Type B pancreatic cell (in vitro differentiated cells): ENCODE data around the gene ARHGAP15. TPM values are rescaled to one million over a fixed set of nuclear protein-coding genes. Genes with fewer than 3 reads are reported as not detected.

ENCODE experiments used
- DNase-seq: peaks from one replicate; pipeline ENCODE4 v3.0.0; 2021; ENCODE audit warnings: mixed read lengths; ENCODE audit not compliant: unreplicated experiment; ENCODE audit errors: extremely low spot score
- H3K27ac Mint-ChIP-seq: 2 replicates; pipeline ENCODE4 v1.8.0; 2021; ENCODE audit warnings: mild to moderate bottlenecking, mixed read lengths
- H3K27me3 Mint-ChIP-seq: 2 replicates; pipeline ENCODE4 v1.8.0; 2021; ENCODE audit warnings: mixed read lengths
- H3K36me3 Mint-ChIP-seq: 2 replicates; pipeline ENCODE4 v1.8.0; 2021; ENCODE audit warnings: mixed read lengths
- H3K4me1 Mint-ChIP-seq: one replicate; pipeline ENCODE4 v1.8.0; 2021; ENCODE audit warnings: mixed read lengths; ENCODE audit not compliant: unreplicated experiment
- H3K4me3 Mint-ChIP-seq: 2 replicates; pipeline ENCODE4 v1.8.0; 2021; ENCODE audit warnings: mild to moderate bottlenecking, mixed read lengths
- H3K9me3 Mint-ChIP-seq: 2 replicates; pipeline ENCODE4 v1.8.0; 2021; ENCODE audit warnings: mixed read lengths
- CTCF ChIP-seq: fragments of 200-600 bp; sonication (generic); conservative IDR thresholded peaks from 2 replicates; pipeline ENCODE4 v1.5.0; 2021; ENCODE audit warnings: antibody characterized with exemption, mild to moderate bottlenecking
- total RNA-seq: library from RNA; stranded (reverse); gene quantifications from 2 replicates; pipeline ENCODE4 v1.2.1, GENCODE V29; 2021; ENCODE audit warnings: low replicate concordance

Gene ARHGAP15
- total RNA-seq, 1 donor from 2014 or later = not detected

DNA sequence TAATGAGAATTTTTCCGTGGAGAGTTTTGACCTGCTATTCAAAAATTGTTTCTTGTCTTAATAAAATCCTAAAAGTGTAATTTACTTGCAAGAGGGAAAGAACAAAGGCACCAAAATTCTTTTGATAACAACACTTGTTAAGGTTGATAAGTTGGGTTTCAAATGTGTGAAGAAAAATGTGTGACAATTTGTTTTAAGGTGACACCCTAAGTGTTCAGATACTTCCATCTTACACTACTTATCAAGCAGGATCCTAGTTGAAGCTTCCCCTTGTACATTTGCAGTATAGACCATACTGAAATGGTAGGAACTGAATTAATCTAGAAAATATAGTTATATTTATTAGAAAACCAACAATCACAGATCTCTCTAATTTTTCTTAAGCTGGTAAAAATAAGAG, 204.6 kb downstream of the ARHGAP15 start:
- no peak for DNase-seq
- Mint-ChIP-seq H3K9me3 (no peaks in the 10 kb centered on the region), H3K27me3 (no peaks in the 10 kb centered on the region), H3K4me1 (no peaks in the 10 kb centered on the region), H3K4me3 (peak overlapping the region; percentile 55), H3K27ac (no peak overlapping the region), H3K36me3 (no peaks in the 10 kb centered on the region)
- no peak for TF ChIP-seq CTCF

- H3K27me3 Mint-ChIP-seq = no peaks in the 10 kb centered on the region
- no peaks in the 10 kb centered on the region for H3K4me1 Mint-ChIP-seq
- no peak overlapping the region for H3K4me3 Mint-ChIP-seq
- no peak overlapping the region for H3K27ac Mint-ChIP-seq
- no peaks in the 10 kb centered on the region for H3K36me3 Mint-ChIP-seq
- DNase-seq = no peak
- TF ChIP-seq CTCF = no peak
- no peaks in the 10 kb centered on the region for H3K9me3 Mint-ChIP-seq
Measured at GRCh38 chr2:143334837-143335236, 205.6 kb downstream of the ARHGAP15 start.

DNA sequence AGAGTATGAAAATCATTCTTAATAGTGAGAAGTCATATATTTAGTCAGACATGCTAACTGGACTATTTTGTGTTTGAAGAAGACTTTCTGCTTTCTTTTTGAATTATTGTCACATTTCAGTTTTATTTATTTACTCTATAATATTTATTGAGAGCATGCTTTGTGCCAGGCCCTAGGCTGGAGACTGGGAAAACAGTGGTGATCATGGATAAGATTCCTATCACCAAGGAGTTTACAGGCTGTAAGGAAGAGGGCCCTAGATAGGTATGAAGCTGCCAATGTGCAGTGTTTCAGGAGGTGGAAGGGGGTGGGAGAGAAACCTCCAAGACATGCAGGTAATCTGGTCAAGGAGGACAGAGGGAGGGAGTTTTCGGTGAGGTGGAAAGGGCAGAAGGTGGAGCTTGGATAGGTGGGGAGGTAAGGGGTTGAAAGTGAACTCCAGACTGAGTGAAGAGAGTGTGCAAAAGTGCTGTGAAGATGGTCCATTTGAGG, 207.5 kb downstream of the ARHGAP15 start:
- DNase-seq = no peak
- Mint-ChIP-seq H3K27me3 (no peaks in the 10 kb centered on the region), H3K4me3 (no peak overlapping the region), H3K4me1 (no peaks in the 10 kb centered on the region), H3K9me3 (no peaks in the 10 kb centered on the region), H3K36me3 (no peaks in the 10 kb centered on the region), H3K27ac (no peak overlapping the region)
- TF ChIP-seq CTCF = no peak

GRCh38 chr2:143341478-143341877, 212.3 kb downstream of the ARHGAP15 start:
- H3K36me3 Mint-ChIP-seq = no peaks in the 10 kb centered on the region
- no peak overlapping the region for H3K27ac Mint-ChIP-seq
- H3K4me1 Mint-ChIP-seq = no peaks in the 10 kb centered on the region
- H3K4me3 Mint-ChIP-seq = no peak overlapping the region
- H3K27me3 Mint-ChIP-seq = peaks cover 7% of the 10 kb centered on the region
- DNase-seq = no peak
- no peaks in the 10 kb centered on the region for H3K9me3 Mint-ChIP-seq
- no peak for TF ChIP-seq CTCF

- Mint-ChIP-seq H3K9me3 (no peaks in the 10 kb centered on the region), H3K36me3 (no peaks in the 10 kb centered on the region), H3K27me3 (peaks cover 17% of the 10 kb centered on the region), H3K27ac (no peak overlapping the region), H3K4me1 (no peaks in the 10 kb centered on the region), H3K4me3 (no peak overlapping the region)
- no peak for DNase-seq
- no peak for TF ChIP-seq CTCF
Measured at GRCh38 chr2:143344780-143345179, 215.6 kb downstream of the ARHGAP15 start.
